Stimulated activated CD4-positive, alpha-beta T cell treated with anti-CD3 and anti-CD28 coated beads, Interleukin-2, amount 100 ng/mL, for 24 hours (primary cell): Measurements from ENCODE around the gene BLOC1S4.

ENCODE experiments used
- DNase-seq, 2 donors: peaks; one replicate each; pipeline ENCODE4 v3.0.0-alpha.2; 2020

The BLOC1S4 gene

DNA sequence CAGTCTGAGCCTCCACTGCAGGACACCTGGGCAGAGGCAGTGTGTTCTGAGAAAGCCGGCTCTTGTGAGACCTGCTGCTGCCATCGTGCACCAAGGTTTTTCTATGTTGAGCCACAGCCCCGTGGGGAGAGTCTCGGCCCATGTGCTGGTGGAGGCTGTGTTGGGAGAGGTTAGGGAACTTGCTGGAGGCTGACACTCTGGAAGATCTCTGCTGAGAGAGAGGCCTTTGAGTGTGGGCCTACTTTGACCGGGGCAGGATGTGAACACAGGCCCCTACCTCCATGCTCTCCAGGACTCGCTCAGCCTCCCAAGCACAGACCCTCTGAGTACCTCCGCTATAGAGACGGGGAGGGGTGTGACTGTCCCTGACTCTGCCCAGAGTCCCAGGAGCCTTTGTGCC is 23.6 kb upstream of the BLOC1S4 start:
- DNase-seq = no peak

DNA sequence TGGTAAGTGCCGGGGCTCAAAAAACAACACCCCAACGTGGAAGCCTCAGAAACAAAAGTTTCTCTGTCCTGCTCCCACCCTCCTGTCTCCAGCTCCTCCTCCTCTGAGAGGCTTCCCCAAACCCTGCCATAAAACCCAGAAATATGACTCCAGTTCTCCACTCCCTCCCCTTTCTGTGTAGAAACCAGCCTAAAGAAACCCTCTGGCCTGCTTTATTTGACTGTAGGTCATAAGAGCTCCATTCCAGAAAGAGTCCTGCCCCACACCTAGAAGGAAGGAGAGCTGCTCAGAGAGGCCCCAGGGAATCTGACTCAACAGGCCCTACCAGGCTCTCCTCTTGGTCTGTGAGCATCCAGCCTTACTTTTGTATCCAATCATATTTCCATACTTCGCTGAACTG is 23.2 kb upstream of the BLOC1S4 start:
- no peak for DNase-seq

DNA sequence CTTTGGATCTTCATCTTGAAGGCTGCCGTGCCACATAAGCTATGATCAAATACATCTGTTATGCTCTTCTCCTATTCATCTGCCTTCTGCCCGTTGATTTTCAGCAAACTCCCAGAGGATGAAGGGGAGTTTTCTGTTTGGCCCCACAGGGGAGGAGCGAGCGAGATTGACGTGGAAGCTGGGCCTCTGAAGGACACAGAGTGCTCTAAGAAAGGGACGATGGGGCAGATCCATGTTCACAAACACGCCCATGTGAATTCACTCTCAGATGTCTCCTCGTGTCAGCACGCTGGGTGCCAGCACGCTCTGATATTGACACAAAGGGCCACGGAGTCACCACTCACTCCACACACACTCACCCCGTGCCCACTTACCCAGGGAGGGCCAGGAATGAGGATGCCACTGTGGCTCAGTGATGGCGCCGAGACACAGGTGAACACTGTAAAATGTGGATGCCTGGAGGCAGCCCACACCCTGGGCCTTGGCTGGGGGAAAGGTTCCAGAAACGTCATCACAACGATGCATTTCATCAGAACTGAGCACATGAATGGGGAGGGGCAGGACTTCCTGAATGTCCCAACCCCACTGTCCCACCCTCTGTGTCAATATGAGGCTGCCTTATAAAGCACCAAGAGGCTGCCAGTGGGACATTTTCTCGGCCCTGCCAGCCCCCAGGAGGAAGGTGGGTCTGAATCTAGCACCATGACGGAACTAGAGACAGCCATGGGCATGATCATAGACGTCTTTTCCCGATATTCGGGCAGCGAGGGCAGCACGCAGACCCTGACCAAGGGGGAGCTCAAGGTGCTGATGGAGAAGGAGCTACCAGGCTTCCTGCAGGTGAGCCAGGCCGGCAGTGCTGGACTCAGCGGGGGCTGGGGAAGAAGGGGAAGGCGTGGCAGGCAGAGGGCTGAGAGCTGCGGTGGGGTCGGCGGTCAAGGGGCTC is 22.5 kb upstream of the BLOC1S4 start, which contains the start of gene S100P:
TSS of gene S100P (plus strand) at position 648 of the 946 bp plus-strand sequence. CDS start at position 703, 55 bp downstream.
- no peak for DNase-seq

DNA sequence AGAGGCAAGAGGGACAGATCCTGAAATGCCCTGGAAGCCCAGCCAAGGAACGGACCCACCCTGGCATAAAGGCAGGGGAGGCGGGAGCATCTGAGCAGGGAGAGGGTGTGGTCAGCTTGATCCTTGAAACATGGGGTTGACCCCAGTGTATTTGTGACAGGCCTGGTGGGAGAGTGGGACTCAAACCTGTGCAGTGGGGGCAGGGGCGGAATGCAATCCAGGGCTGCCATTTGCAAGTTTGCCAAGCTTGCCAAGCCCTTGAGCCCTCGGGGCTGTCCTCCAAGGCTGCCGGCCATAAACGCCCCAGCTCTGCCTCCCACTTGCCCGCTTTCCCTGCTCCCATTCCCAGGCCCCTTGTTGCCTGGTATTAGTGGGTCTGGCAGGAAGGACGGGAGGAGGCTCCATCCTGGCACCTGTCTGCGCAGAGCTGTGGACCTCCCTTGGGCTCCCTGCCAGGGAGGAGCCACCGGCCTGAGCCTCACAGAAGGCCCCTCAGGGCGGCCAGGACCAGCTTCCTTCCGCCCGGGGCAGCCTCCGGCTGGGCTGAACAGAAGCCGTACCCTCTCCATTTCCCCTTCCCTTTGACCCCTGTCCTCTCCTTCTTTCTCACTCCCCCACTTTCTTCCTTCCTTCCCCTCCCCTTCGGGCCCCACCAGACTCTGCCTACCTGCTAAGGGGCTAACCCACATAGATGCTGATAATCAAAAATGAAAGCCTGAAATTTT is 21.6 kb upstream of the BLOC1S4 start:
- DNase-seq = no peak

DNA sequence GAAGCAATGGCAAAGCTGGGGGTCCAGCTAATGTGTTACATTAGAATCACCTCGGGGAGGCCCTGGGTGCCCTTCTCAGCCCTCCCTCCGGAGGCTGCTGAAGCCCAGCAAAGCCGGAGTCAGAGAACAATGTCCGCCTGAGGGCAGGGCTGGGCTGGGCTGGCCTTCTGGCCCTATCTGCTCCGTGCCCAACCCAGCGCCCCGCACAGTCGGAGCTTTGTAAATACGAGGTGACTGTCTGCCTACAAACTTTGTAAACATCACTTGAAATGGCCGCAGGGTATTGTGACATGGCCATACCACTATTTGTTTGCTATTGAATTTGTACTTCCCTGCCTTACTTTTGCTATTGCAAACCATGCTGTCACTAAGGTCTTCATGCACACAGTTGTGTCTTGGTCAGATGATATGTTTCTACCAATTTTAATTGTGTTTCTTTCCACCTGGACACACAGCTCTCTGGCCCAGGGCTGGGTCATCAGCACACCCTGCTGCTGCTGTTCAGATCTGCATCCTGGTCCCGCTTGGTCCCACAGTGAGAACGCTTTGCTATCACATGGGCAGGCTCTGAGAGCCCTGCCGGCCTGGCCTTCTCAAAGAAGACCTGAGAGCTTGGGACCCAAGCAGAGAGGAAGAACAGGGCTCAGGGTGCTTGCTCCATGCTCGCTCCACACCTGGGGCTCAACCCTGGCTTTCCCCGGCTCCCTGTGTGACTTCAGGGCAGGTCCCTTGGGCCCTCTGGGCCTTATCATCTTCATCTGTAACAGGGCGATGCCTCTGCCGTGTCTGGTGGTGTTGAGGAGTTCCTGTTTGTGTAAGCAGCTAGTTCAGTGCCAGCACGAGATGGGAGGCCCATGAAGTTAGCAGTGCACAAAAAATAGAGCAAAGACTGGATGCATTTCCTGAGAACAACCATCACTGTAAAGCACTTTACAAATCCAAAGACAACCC is 20.0 kb upstream of the BLOC1S4 start:
- DNase-seq = peak; percentile 30 to 40

DNA sequence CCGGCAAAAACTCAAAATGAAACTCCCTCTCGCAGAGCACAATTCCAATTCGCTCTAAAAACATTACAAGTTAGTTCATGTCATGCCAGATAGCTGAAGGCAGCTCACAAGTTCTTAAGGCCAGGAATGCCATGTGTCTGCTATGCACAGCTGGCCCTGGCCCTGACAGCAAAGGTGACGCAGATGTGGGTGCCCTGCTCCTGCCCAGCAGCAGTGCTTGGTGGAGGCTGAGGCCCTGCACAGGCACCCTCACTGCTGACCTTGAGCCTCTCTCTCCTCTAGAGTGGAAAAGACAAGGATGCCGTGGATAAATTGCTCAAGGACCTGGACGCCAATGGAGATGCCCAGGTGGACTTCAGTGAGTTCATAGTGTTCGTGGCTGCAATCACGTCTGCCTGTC is 19.4 kb upstream of the BLOC1S4 start:
- no peak for DNase-seq

DNA sequence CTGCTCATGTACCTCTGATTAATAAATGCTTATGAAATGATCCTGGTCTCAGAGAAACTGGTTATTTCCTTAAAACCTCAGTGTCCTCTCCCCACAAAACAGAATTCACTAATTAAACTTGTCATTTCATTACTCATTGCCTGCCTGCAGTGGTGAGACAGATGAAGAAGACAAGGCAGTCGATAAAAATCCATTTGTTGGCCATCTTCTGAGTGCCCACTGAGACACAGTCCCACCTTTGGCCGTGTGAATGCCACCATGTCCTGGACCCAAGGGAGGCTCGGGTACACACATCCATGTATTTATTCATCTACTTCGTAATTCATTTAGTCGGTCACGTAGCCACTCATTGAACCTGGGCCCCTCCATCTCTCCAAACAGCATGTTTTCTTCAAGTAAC is 18.8 kb upstream of the BLOC1S4 start:
- no peak for DNase-seq

DNA sequence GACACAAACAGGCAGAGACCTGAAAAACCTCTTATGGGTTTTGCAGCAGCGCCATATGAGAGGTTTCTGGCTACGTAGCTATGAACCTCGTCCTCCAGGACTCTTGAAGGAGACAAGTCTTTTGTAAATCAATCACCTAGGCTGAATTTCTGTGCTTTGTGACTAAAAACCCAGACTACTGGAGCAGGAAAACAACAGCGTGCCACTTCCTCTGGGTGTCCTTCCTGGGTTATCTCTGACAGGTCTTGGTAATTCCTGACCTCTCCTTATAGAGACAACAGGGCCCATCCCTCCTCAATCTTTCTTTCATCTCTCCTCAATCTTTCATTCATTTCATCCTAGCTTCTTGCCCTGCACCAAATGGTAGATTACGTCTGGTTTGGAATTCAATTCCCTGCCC is 16.6 kb upstream of the BLOC1S4 start:
- DNase-seq = no peak

DNA sequence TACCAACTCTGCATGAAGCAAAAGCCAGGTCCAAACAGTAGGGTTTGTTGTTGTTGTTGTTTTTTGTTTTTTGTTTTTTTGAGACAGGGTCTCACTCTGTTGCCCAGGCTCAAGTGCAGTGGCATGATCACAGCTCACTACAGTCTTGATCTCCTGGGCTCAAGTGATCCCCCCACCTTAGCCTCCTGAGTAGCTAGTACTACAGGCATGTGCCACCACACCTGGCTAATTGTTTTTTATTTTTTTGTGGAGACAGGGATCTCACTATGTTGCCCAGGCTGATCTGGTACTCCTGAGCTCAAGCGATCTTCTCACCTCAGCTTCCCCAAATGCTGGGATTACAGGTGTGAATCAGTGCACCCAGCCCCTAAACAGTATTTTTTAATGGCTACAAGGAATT is 16.1 kb upstream of the BLOC1S4 start:
- DNase-seq = no peak

DNA sequence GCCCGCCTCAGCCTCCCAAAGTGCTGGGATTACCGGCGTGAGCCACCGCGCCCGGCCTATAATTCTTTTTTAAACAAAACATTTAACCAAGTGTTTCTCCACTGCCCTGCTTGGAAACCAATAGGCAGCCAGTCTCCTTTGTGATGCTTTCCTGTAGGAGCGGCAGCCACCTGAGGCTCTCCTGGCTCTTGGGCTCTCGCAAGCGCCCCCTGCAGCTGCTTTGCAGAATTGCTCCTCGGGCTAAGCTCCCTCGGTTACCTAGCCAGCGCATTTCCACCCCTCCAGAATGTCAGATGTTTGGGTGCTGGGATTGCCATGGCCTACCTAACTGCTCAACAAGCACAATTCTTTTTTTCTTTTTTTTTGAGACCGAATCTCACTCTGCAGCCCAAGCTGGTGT is 14.6 kb upstream of the BLOC1S4 start:
- DNase-seq = peak; percentile 46 to 58

DNA sequence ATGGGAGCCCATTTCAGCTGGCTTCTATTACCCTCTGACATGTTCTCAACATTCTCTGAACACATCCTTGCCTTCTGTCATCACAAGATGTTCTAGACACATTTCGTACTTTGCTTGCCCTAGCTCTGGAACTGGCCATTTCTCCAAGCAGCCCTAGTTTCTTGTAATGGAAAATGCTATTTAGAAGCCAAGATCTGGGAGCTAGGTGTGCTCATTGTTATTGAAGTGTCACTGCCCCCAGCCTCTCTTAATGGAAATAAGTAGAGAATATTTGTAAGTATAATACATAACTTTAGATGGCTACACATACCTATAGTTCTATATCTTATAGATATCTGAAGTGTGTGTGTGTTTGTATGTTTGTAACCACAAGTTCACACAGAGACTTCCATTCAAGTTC is 13.2 kb upstream of the BLOC1S4 start:
- no peak for DNase-seq

DNA sequence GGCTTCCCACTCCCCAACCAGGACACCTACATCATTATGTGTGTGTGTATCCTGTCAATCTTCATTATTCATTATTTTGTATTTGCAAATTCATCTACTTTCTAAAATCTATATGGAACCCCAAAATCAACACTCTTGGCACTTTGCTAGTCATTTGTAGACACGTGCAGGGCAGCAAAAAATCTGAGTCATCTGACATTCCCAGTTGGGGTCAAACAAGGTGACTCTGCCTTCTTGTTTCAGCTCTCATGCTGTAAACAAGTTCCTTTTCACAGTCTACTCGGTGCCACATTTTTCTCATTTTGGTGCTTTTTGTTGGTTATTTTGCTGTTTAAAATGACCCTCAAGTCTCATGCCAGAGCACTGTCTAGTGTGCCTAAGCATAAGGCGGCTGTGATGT is 12.2 kb upstream of the BLOC1S4 start:
- no peak for DNase-seq

DNA sequence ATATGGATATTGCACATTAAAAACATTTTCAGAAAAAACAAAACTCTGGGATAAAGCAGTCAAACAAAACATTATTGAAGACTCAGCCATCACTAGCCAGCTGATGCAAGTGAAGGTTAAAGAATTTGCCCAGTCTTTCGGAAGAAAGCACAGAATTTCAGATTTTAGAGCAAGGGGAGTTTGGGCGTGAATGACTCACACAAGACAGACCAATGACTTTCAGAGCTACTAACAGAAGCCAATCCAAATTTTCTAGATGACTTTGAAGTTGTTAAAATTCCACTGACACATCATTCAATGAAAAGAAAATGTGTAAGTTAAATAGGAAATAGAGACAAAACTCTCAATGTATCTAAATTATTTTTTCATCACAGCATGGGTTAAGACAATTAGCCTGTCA is 10.3 kb upstream of the BLOC1S4 start:
- DNase-seq = no peak

DNA sequence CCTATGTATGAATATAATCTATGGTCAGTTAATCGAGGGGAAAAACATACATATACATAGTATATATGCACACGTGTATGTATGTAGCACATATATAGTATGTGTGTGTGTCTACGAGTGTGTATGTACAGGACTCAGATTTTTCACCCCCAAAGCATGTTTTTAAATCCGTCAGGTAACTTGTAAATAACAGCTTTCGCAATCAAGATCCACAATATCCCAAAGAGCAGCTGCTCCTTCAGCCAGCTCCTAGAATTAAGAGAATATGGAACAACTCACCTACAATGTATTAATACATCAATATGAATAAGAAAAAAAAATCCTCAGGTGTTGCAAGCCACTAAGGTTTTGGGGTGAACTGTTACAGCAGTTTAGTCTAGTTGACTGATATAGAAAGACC is 9.8 kb upstream of the BLOC1S4 start:
- no peak for DNase-seq

DNA sequence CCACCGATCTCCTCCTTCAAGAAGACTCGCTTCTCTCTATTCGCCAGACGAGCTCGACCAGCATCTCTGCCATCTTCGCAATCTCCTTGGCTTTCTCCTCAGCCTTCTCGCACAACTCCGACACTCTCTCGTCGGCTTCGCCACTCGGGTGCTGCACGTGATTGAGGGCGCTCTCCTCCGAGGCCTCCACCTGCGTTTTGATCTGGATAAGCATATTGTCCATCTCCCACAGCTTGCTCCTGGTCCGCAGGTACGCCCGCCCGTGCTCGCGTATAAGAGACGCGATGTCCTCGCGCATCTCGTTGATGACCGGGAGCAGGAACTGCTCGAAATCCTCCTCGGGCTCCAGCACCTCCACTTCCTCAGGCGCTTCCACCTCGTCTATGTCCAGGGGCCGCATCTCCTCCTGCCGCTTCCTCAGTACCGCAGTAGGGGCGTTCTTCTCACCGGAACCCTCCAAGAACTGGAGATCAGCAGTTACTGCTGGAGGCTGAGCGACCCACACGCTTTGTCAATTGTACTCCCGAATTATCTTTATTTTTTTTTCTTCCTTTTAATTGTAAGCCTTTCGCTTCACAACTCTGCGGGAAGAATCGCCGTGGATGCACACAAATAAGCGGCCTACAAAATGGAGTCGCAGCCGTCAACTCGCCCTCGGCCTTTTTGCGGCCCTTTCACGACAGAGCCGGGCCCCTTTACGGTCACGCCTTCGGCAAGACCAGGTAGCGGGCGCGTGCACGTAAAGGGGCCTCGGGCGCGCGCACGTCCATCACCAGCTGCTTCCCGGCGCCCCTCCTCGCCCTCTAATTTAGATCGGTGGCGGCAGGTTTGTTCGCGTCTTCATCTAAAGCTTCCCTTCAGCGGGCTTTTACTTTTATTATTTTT is 6.5 kb upstream of the BLOC1S4 start, which contains the start of gene MRFAP1L1:
TSS of gene MRFAP1L1 (minus strand) at position 636 of the 885 bp plus-strand sequence. CDS start at position 400, 236 bp downstream.
- peak; percentile 96 to 98 for DNase-seq

DNA sequence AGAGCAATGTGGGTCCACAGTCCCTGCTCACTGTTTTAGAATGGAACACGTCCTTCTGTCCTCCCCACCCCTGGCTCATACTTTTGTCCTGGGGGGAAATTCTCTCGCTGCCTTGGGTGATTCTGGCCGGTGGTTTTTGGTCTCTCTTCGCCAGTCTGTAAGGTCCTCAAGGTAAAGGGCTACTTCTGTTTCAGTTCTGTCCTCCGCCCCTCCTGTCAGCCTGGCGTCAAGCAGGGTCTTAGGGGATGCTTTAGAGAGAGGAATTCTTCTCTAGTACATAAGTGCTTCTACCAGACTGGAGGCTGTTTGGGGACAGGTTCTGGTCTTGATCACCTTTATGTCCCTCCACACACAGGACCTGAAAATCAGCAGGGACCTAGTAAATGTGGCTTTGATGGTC is 5.7 kb upstream of the BLOC1S4 start:
- DNase-seq = no peak

DNA sequence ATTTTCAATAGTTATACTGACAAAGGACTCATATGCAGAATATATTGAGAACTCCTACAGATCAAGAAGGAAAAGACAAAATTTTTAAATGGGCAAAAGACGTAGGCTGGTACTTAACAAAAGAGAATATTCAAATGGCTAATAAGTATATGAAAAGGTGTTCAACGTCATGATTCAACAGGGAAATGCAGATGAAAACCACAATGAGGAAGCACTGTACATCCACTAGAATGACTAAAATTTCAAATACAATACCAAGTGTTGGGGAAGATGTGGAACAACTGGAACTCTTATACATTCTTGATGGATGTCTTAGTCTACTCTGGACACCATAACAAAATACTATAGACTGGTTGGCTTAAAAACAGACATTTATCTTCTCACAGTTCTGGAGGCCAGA is 5.0 kb upstream of the BLOC1S4 start:
- no peak for DNase-seq

DNA sequence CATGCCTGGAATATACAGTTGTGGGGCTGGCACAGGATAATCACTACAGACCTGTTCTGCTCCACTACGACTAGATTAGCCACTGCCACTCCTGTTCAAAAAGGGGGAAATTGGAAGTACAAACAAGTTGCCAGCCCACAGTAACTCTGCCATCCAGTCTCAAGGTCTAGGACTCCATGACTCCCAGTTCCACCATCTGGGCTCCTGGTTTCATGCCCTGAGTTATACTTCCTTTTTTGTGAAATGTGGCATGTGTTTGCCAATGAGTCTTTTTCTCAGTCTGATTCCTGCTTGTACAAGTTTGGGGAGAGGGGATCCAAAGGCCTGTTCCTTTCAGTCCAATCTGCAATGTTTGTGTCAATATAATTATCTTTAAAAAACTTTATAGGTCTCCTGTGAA is 1.0 kb upstream of the BLOC1S4 start:
- no peak for DNase-seq

DNA sequence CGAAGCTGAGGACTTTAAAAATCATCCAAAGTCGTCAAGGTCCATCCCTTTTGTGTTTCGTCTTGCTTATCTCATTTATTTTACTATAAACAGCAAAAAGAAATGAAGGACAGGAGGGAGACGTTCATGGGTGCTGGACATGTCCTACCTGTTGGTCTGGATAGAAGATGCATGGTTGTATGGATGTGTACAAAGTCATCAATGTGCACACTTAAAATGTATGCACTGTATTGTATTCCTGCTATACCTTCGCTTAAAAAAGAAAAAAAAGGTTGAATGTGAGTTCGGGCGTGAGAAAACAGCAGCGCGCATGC is 313 bp upstream of the BLOC1S4 start:
- DNase-seq = no peak

DNA sequence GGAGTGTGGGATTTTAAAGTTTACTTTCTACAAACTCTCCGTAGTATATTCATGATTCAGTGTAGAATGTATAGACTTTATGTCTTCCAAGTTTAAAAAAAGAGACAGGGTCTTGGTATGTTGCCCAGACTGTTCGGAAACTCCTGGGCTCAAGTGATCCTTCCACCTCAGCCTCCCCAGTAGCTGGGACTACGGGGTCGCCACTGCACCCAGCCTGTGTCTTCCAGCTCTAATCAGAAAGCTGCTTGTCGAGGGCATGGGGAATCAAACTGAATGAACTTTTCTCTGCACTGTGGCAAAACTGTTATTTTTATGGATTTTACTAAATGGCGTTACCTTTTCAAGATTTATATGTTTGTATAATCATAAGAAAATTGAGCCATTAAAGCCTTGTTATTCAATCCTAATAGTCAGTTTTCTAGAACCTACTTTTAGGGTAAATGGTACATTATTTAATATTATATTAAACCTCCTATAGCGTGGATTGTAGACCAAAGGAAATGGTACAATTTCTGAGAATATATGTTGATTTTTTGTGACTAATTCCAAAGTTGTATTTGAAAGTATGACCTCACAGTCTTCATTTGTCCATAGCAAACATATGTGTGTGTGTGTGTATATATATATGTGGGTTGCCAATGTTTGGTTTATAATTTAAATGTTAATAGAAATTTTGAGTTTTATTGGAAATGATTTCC is 1.1 kb downstream of the BLOC1S4 start:
- DNase-seq = no peak

DNA sequence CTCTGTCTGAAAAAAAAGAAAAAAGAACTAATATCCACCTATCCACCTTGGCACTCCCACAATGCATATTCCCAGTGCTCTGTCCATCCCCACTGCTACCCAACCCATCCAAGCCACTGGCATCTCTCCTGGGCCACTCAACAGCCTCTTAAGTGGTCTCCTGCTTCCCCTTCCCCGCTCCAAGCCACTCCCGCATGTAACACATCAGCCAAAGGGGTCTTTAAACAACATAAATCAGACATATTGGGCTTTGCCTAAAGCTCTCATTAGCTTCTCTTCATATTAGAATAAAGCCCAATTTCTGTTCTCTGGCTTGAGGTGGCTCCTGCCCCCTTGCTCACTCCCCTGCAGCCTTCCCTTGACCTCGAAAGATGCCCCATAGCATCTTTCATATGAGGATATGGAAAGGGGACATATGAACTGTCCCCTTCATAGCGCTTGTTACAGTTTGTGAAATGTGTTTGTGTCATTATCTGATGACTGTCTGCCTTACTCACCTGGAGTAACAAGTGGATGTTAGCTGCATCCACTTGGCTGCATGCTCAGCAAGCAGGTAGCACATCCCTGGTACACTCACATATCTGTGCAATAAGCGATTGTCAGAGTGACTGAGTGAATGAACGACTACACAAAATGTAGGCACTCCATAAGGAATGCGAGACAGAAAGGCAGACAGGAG is 3.1 kb downstream of the BLOC1S4 start:
- DNase-seq = no peak
